ENCODE data around the gene AKAP13.

The AKAP13 gene

GRCh38 chr15:85451099-85451700 lies 70.8 kb downstream of the AKAP13 start:
- Histone ChIP-seq H3K79me1 (ENCODE audit: low read depth, low read length) (peaks cover 10% of the 10 kb centered on the region), H4K91ac (ENCODE audit: low read depth, low read length, poor library complexity) (no peak overlapping the region), H3K4me1 (ENCODE audit: control insufficient read depth in 2 of 2, insufficient read depth in 1 of 2, low read depth in 1 of 2, low read length in 2 of 2) (peaks cover 1 to 5% of the 10 kb centered on the region in 2 donors), H3K36me3 (replicated peaks in 1 of 2; ENCODE audit: control insufficient read depth in 2 of 2, insufficient read depth in 2 of 2, low read length in 2 of 2) (no peaks in the 10 kb centered on the region), H3K9ac (ENCODE audit: low read depth, low read length, poor library complexity) (no peak overlapping the region), H2BK12ac (ENCODE audit: low read length) (no peak overlapping the region), H3K27ac (replicated peaks; ENCODE audit: low read length) (no peak overlapping the region), H3K14ac (ENCODE audit: low read length) (no peak overlapping the region), H3K18ac (ENCODE audit: low read length) (no peak overlapping the region), H3K4me2 (ENCODE audit: insufficient read depth, low read length, poor library complexity, severe bottlenecking) (no peak overlapping the region), H2BK15ac (ENCODE audit: low read length) (no peak overlapping the region), H2AFZ (ENCODE audit: low read length) (no peak overlapping the region), H2BK120ac (ENCODE audit: low read depth, low read length) (no peak overlapping the region), H3K9me3 (replicated peaks in 1 of 2; ENCODE audit: control insufficient read depth in 2 of 2, insufficient read depth in 1 of 2, low read depth in 1 of 2, low read length in 2 of 2) (peaks cover 0 to 29% of the 10 kb centered on the region in 2 donors), H2BK5ac (ENCODE audit: low read length) (no peak overlapping the region), H3K4me3 (ENCODE audit: low read length in 2 of 2) (no peak overlapping the region), H3K23ac (ENCODE audit: low read depth, low read length, poor library complexity) (no peak overlapping the region), H2AK5ac (ENCODE audit: low read depth, low read length) (no peak overlapping the region), H4K8ac (ENCODE audit: low read depth, low read length) (no peak overlapping the region), H3K4ac (ENCODE audit: low read length) (no peak overlapping the region), H3K27me3 (ENCODE audit: control insufficient read depth in 3 of 3, insufficient read depth in 3 of 3, low read depth in 1 of 3, low read length in 3 of 3) (no peaks in the 10 kb centered on the region)
- DNase-seq (ENCODE audit: low spot score), result no peak
- no CpG with 5 or more reads among the region's 3 CpGs for WGBS, 2 donors (ENCODE audit: extremely low coverage in 2 of 2, insufficient read length in 2 of 2, insufficient replicate concordance in 1 of 2)

- no peak overlapping the region for H3K27ac ChIP-seq (replicated peaks; ENCODE audit: low read length)
- H2BK15ac ChIP-seq (ENCODE audit: low read length), result no peak overlapping the region
- no peaks in the 10 kb centered on the region for H3K27me3 ChIP-seq (ENCODE audit: control insufficient read depth in 3 of 3, insufficient read depth in 3 of 3, low read depth in 1 of 3, low read length in 3 of 3)
- no peak overlapping the region for H3K9ac ChIP-seq (ENCODE audit: low read depth, low read length, poor library complexity)
- peaks cover 0 to 33% of the 10 kb centered on the region in 2 donors for H3K9me3 ChIP-seq (replicated peaks in 1 of 2; ENCODE audit: control insufficient read depth in 2 of 2, insufficient read depth in 1 of 2, low read depth in 1 of 2, low read length in 2 of 2)
- H2BK12ac ChIP-seq (ENCODE audit: low read length), result no peak overlapping the region
- H4K91ac ChIP-seq (ENCODE audit: low read depth, low read length, poor library complexity), result no peak overlapping the region
- H2BK120ac ChIP-seq (ENCODE audit: low read depth, low read length), result no peak overlapping the region
- peaks cover 10% of the 10 kb centered on the region for H3K79me1 ChIP-seq (ENCODE audit: low read depth, low read length)
- no peak overlapping the region for H3K14ac ChIP-seq (ENCODE audit: low read length)
- no peak overlapping the region for H2AK5ac ChIP-seq (ENCODE audit: low read depth, low read length)
- H3K4me2 ChIP-seq (ENCODE audit: insufficient read depth, low read length, poor library complexity, severe bottlenecking), result no peak overlapping the region
- H3K36me3 ChIP-seq (replicated peaks in 1 of 2; ENCODE audit: control insufficient read depth in 2 of 2, insufficient read depth in 2 of 2, low read length in 2 of 2), result no peaks in the 10 kb centered on the region
- no peak overlapping the region for H3K4ac ChIP-seq (ENCODE audit: low read length)
- no CpG with 5 or more reads among the region's 1 CpG for WGBS, 2 donors (ENCODE audit: extremely low coverage in 2 of 2, insufficient read length in 2 of 2, insufficient replicate concordance in 1 of 2)
- no peak overlapping the region for H3K4me3 ChIP-seq (ENCODE audit: low read length in 2 of 2)
- H2AFZ ChIP-seq (ENCODE audit: low read length), result no peak overlapping the region
- no peak overlapping the region for H3K23ac ChIP-seq (ENCODE audit: low read depth, low read length, poor library complexity)
- peaks cover 1 to 5% of the 10 kb centered on the region in 2 donors for H3K4me1 ChIP-seq (ENCODE audit: control insufficient read depth in 2 of 2, insufficient read depth in 1 of 2, low read depth in 1 of 2, low read length in 2 of 2)
- no peak for DNase-seq (ENCODE audit: low spot score)
- no peak overlapping the region for H3K18ac ChIP-seq (ENCODE audit: low read length)
- no peak overlapping the region for H4K8ac ChIP-seq (ENCODE audit: low read depth, low read length)
- no peak overlapping the region for H2BK5ac ChIP-seq (ENCODE audit: low read length)
Observed at GRCh38 chr15:85452436-85452835, 72.0 kb downstream of the AKAP13 start.

GRCh38 chr15:85453144-85453872 lies 72.9 kb downstream of the AKAP13 start:
- no peaks in the 10 kb centered on the region for H3K27me3 ChIP-seq (ENCODE audit: control insufficient read depth in 3 of 3, insufficient read depth in 3 of 3, low read depth in 1 of 3, low read length in 3 of 3)
- peak overlapping the region; percentile 39 for H3K23ac ChIP-seq (ENCODE audit: low read depth, low read length, poor library complexity)
- H3K79me1 ChIP-seq (ENCODE audit: low read depth, low read length), result peaks cover 10% of the 10 kb centered on the region
- H3K14ac ChIP-seq (ENCODE audit: low read length), result no peak overlapping the region
- H3K4me1 ChIP-seq (ENCODE audit: control insufficient read depth in 2 of 2, insufficient read depth in 1 of 2, low read depth in 1 of 2, low read length in 2 of 2), result peaks cover 1 to 5% of the 10 kb centered on the region in 2 donors
- H3K9ac ChIP-seq (ENCODE audit: low read depth, low read length, poor library complexity), result no peak overlapping the region
- no CpG with 5 or more reads among the region's 5 CpGs for WGBS, 2 donors (ENCODE audit: extremely low coverage in 2 of 2, insufficient read length in 2 of 2, insufficient replicate concordance in 1 of 2)
- no peak overlapping the region for H2BK15ac ChIP-seq (ENCODE audit: low read length)
- peaks cover 0 to 33% of the 10 kb centered on the region in 2 donors for H3K9me3 ChIP-seq (replicated peaks in 1 of 2; ENCODE audit: control insufficient read depth in 2 of 2, insufficient read depth in 1 of 2, low read depth in 1 of 2, low read length in 2 of 2)
- no peak overlapping the region for H2BK12ac ChIP-seq (ENCODE audit: low read length)
- H3K27ac ChIP-seq (replicated peaks; ENCODE audit: low read length), result no peak overlapping the region
- H3K4me3 ChIP-seq (ENCODE audit: low read length in 2 of 2), result no peak overlapping the region
- no peak for DNase-seq (ENCODE audit: low spot score)
- no peak overlapping the region for H2AFZ ChIP-seq (ENCODE audit: low read length)
- H3K18ac ChIP-seq (ENCODE audit: low read length), result peak overlapping the region; percentile 24
- no peak overlapping the region for H3K4me2 ChIP-seq (ENCODE audit: insufficient read depth, low read length, poor library complexity, severe bottlenecking)
- no peak overlapping the region for H2AK5ac ChIP-seq (ENCODE audit: low read depth, low read length)
- no peak overlapping the region for H3K4ac ChIP-seq (ENCODE audit: low read length)
- H3K36me3 ChIP-seq (replicated peaks in 1 of 2; ENCODE audit: control insufficient read depth in 2 of 2, insufficient read depth in 2 of 2, low read length in 2 of 2), result no peaks in the 10 kb centered on the region
- H2BK5ac ChIP-seq (ENCODE audit: low read length), result no peak overlapping the region
- H2BK120ac ChIP-seq (ENCODE audit: low read depth, low read length), result no peak overlapping the region
- no peak overlapping the region for H4K8ac ChIP-seq (ENCODE audit: low read depth, low read length)
- H4K91ac ChIP-seq (ENCODE audit: low read depth, low read length, poor library complexity), result no peak overlapping the region

GRCh38 chr15:85454403-85454802 lies 74.0 kb downstream of the AKAP13 start:
- Histone ChIP-seq H3K18ac (ENCODE audit: low read length) (no peak overlapping the region), H4K91ac (ENCODE audit: low read depth, low read length, poor library complexity) (no peak overlapping the region), H3K23ac (ENCODE audit: low read depth, low read length, poor library complexity) (no peak overlapping the region), H3K9me3 (replicated peaks in 1 of 2; ENCODE audit: control insufficient read depth in 2 of 2, insufficient read depth in 1 of 2, low read depth in 1 of 2, low read length in 2 of 2) (peaks cover 0 to 33% of the 10 kb centered on the region in 2 donors), H2AFZ (ENCODE audit: low read length) (no peak overlapping the region), H2BK5ac (ENCODE audit: low read length) (no peak overlapping the region), H3K4me2 (ENCODE audit: insufficient read depth, low read length, poor library complexity, severe bottlenecking) (no peak overlapping the region), H3K36me3 (replicated peaks in 1 of 2; ENCODE audit: control insufficient read depth in 2 of 2, insufficient read depth in 2 of 2, low read length in 2 of 2) (no peaks in the 10 kb centered on the region), H3K4me1 (ENCODE audit: control insufficient read depth in 2 of 2, insufficient read depth in 1 of 2, low read depth in 1 of 2, low read length in 2 of 2) (peaks cover 1 to 5% of the 10 kb centered on the region in 2 donors), H3K4me3 (ENCODE audit: low read length in 2 of 2) (no peak overlapping the region), H4K8ac (ENCODE audit: low read depth, low read length) (no peak overlapping the region), H2BK120ac (ENCODE audit: low read depth, low read length) (no peak overlapping the region), H2BK12ac (ENCODE audit: low read length) (no peak overlapping the region), H3K14ac (ENCODE audit: low read length) (no peak overlapping the region), H3K4ac (ENCODE audit: low read length) (no peak overlapping the region), H3K27me3 (ENCODE audit: control insufficient read depth in 3 of 3, insufficient read depth in 3 of 3, low read depth in 1 of 3, low read length in 3 of 3) (no peaks in the 10 kb centered on the region), H3K27ac (replicated peaks; ENCODE audit: low read length) (no peak overlapping the region), H2AK5ac (ENCODE audit: low read depth, low read length) (no peak overlapping the region), H3K79me1 (ENCODE audit: low read depth, low read length) (peaks cover 10% of the 10 kb centered on the region), H3K9ac (ENCODE audit: low read depth, low read length, poor library complexity) (no peak overlapping the region), H2BK15ac (ENCODE audit: low read length) (no peak overlapping the region)
- no peak for DNase-seq (ENCODE audit: low spot score)
- WGBS, 2 donors (ENCODE audit: extremely low coverage in 2 of 2, insufficient read length in 2 of 2, insufficient replicate concordance in 1 of 2), result no CpG with 5 or more reads among the region's 7 CpGs

Data from neuronal stem cell (in vitro differentiated cells).